Astrocyte (in vitro differentiated cells and primary cell): ENCODE results near the gene CLCN5. TPM values are rescaled to one million over a fixed set of nuclear protein-coding genes. Genes with fewer than 3 reads are reported as not detected.

ENCODE experiments used
- DNase-seq: peaks from one replicate; pipeline ENCODE4 v3.0.0-alpha.2; 2010; ENCODE audit warnings: low read depth
- FAIRE-seq: peaks from 2 replicates; lab custom pipeline; 2011; peaks lifted over from hg19 to GRCh38; lab: Jason Lieb, UNC
- H2AFZ ChIP-seq: 2 replicates; pipeline ENCODE4 v1.6.0; 2012; ENCODE audit warnings: low read depth, low read length, inconsistent platforms
- H3K27ac ChIP-seq: 2 replicates; pipeline ENCODE4 v1.5.1; 2011; ENCODE audit warnings: low read depth, low read length, inconsistent platforms
- H3K27me3 ChIP-seq: 2 replicates; pipeline ENCODE4 v1.6.0; 2011; ENCODE audit warnings: low read length, inconsistent platforms; ENCODE audit not compliant: insufficient read depth
- H3K36me3 ChIP-seq: 2 replicates; pipeline ENCODE4 v1.5.1; 2011; ENCODE audit warnings: low read length, inconsistent platforms; ENCODE audit not compliant: insufficient read depth
- H3K4me1 ChIP-seq: 2 replicates; pipeline ENCODE4 v1.5.1; 2011; ENCODE audit warnings: low read length, inconsistent platforms; ENCODE audit not compliant: insufficient read depth
- H3K4me2 ChIP-seq: 2 replicates; pipeline ENCODE4 v1.6.0; 2012; ENCODE audit warnings: low read length, inconsistent platforms
- H3K4me3 ChIP-seq: 2 replicates; pipeline ENCODE4 v1.5.1; 2011; ENCODE audit warnings: low read depth, mild to moderate bottlenecking, low read length, inconsistent platforms; ENCODE audit not compliant: insufficient read depth
- H3K79me2 ChIP-seq: 2 replicates; pipeline ENCODE4 v1.6.0; 2012; ENCODE audit warnings: mild to moderate bottlenecking, low read length, inconsistent platforms; ENCODE audit not compliant: insufficient read depth
- H3K9ac ChIP-seq: 2 replicates; pipeline ENCODE4 v1.6.0; 2012; ENCODE audit warnings: mild to moderate bottlenecking, low read length, inconsistent platforms
- H3K9me3 ChIP-seq: 2 replicates; pipeline ENCODE4 v1.5.1; 2012; ENCODE audit warnings: low read depth, mild to moderate bottlenecking, low read length, inconsistent platforms; ENCODE audit not compliant: insufficient read depth
- H4K20me1 ChIP-seq: 2 replicates; pipeline ENCODE4 v1.6.0; 2012; ENCODE audit warnings: low read length, inconsistent platforms; ENCODE audit not compliant: insufficient read depth
- H3K27ac Mint-ChIP-seq: one replicate; pipeline ENCODE4 v1.8.0; 2021; ENCODE audit warnings: mild to moderate bottlenecking, mixed read lengths; ENCODE audit not compliant: unreplicated experiment
- H3K27me3 Mint-ChIP-seq: one replicate; pipeline ENCODE4 v1.8.0; 2021; ENCODE audit warnings: low read depth, mixed read lengths; ENCODE audit not compliant: unreplicated experiment
- H3K36me3 Mint-ChIP-seq: one replicate; pipeline ENCODE4 v1.8.0; 2021; ENCODE audit warnings: low read depth, mixed read lengths; ENCODE audit not compliant: unreplicated experiment
- H3K4me1 Mint-ChIP-seq: one replicate; pipeline ENCODE4 v1.8.0; 2021; ENCODE audit warnings: low read depth, mixed read lengths; ENCODE audit not compliant: unreplicated experiment
- H3K4me3 Mint-ChIP-seq: one replicate; pipeline ENCODE4 v1.8.0; 2021; ENCODE audit warnings: mild to moderate bottlenecking, moderate library complexity, mixed read lengths; ENCODE audit not compliant: unreplicated experiment
- H3K9me3 Mint-ChIP-seq: one replicate; pipeline ENCODE4 v1.8.0; 2021; ENCODE audit warnings: mild to moderate bottlenecking, mixed read lengths; ENCODE audit not compliant: unreplicated experiment
- EZH2 ChIP-seq: IDR thresholded peaks from 2 replicates; pipeline ENCODE4 v1.6.1; 2012; ENCODE audit warnings: mild to moderate bottlenecking, low read length, inconsistent platforms; ENCODE audit not compliant: insufficient read depth
- total RNA-seq: library from RNA; stranded (reverse); gene quantifications from 2 replicates; pipeline ENCODE4 v1.2.1, GENCODE V29; 2021
- TF ChIP-seq, protein P1 (sequence below): IDR thresholded peaks from 2 replicates; pipeline ENCODE4 v1.5.1; 2011; ENCODE audit warnings: low read depth, mild to moderate bottlenecking, inconsistent platforms, low read length, moderate library complexity; ENCODE audit not compliant: insufficient read depth

CLCN5 gene
- total RNA-seq, 1 donor from 2014 or later: 16.7 TPM

DNA sequence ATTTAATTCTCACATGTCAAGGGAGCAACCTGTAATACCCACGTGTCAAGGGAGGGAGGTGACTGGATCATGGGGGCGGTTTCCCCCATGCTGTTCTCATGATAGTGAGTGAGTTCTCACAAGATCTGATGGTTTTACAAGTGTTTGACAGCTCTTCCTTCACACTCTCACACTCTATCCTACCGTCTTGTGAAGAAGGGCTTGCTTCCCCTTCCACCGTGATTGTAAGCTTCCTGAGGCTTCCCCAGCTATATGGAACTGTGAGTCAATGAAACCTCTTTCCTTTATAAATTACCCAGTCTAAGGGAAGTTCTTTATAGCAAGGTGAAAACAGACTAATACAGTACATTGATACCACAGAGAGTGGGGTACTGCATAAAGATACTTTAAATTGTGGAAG lies 25.4 kb upstream of the CLCN5 start:
- no peak overlapping the region for H3K9ac ChIP-seq
- FAIRE-seq (no peak), DNase-seq (no peak)
- H3K9me3 Mint-ChIP-seq: peaks cover 5% of the 10 kb centered on the region
- H3K27me3 Mint-ChIP-seq: no peaks in the 10 kb centered on the region
- H3K27me3 ChIP-seq: no peaks in the 10 kb centered on the region
- no peak overlapping the region for H2AFZ ChIP-seq
- no peaks in the 10 kb centered on the region for H3K36me3 ChIP-seq
- H3K4me2 ChIP-seq: no peak overlapping the region
- H3K4me1 Mint-ChIP-seq: no peaks in the 10 kb centered on the region
- no peak overlapping the region for H3K27ac Mint-ChIP-seq
- no peak overlapping the region for H3K27ac ChIP-seq
- H3K9me3 ChIP-seq: no peaks in the 10 kb centered on the region
- no peaks in the 10 kb centered on the region for H4K20me1 ChIP-seq
- H3K36me3 Mint-ChIP-seq: no peaks in the 10 kb centered on the region
- TF ChIP-seq, protein P1, sequence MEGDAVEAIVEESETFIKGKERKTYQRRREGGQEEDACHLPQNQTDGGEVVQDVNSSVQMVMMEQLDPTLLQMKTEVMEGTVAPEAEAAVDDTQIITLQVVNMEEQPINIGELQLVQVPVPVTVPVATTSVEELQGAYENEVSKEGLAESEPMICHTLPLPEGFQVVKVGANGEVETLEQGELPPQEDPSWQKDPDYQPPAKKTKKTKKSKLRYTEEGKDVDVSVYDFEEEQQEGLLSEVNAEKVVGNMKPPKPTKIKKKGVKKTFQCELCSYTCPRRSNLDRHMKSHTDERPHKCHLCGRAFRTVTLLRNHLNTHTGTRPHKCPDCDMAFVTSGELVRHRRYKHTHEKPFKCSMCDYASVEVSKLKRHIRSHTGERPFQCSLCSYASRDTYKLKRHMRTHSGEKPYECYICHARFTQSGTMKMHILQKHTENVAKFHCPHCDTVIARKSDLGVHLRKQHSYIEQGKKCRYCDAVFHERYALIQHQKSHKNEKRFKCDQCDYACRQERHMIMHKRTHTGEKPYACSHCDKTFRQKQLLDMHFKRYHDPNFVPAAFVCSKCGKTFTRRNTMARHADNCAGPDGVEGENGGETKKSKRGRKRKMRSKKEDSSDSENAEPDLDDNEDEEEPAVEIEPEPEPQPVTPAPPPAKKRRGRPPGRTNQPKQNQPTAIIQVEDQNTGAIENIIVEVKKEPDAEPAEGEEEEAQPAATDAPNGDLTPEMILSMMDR: no peak
- TF ChIP-seq EZH2: no peak
- H3K4me3 Mint-ChIP-seq: no peak overlapping the region
- no peaks in the 10 kb centered on the region for H3K4me1 ChIP-seq
- H3K4me3 ChIP-seq: no peak overlapping the region
- no peaks in the 10 kb centered on the region for H3K79me2 ChIP-seq

GRCh38 chrX:49901048-49901447 lies 21.3 kb upstream of the CLCN5 start:
- no peak overlapping the region for H2AFZ ChIP-seq
- H4K20me1 ChIP-seq: no peaks in the 10 kb centered on the region
- Mint-ChIP-seq H3K4me1 (no peaks in the 10 kb centered on the region), H3K9me3 (peaks cover 7% of the 10 kb centered on the region), H3K4me3 (no peak overlapping the region), H3K36me3 (no peaks in the 10 kb centered on the region), H3K27me3 (no peaks in the 10 kb centered on the region), H3K27ac (no peak overlapping the region)
- H3K9me3 ChIP-seq: no peaks in the 10 kb centered on the region
- H3K36me3 ChIP-seq: no peaks in the 10 kb centered on the region
- FAIRE-seq (no peak), DNase-seq (no peak)
- H3K4me2 ChIP-seq: no peak overlapping the region
- no peak overlapping the region for H3K27ac ChIP-seq
- H3K4me1 ChIP-seq: no peaks in the 10 kb centered on the region
- no peaks in the 10 kb centered on the region for H3K79me2 ChIP-seq
- H3K4me3 ChIP-seq: no peak overlapping the region
- no peak overlapping the region for H3K9ac ChIP-seq
- TF ChIP-seq, protein P1: no peak
- TF ChIP-seq EZH2: no peak
- H3K27me3 ChIP-seq: no peaks in the 10 kb centered on the region

GRCh38 chrX:49910344-49910743 lies 12.1 kb upstream of the CLCN5 start:
- Mint-ChIP-seq H3K36me3 (no peaks in the 10 kb centered on the region), H3K4me3 (no peak overlapping the region), H3K27me3 (peaks cover 3% of the 10 kb centered on the region), H3K9me3 (no peaks in the 10 kb centered on the region), H3K27ac (no peak overlapping the region), H3K4me1 (no peaks in the 10 kb centered on the region)
- FAIRE-seq (no peak), DNase-seq (no peak)
- H2AFZ ChIP-seq: no peak overlapping the region
- no peaks in the 10 kb centered on the region for H4K20me1 ChIP-seq
- H3K27me3 ChIP-seq: no peaks in the 10 kb centered on the region
- H3K4me2 ChIP-seq: no peak overlapping the region
- H3K9me3 ChIP-seq: no peaks in the 10 kb centered on the region
- no peaks in the 10 kb centered on the region for H3K4me1 ChIP-seq
- no peak overlapping the region for H3K27ac ChIP-seq
- TF ChIP-seq EZH2: no peak
- TF ChIP-seq, protein P1: no peak
- no peaks in the 10 kb centered on the region for H3K36me3 ChIP-seq
- H3K4me3 ChIP-seq: no peak overlapping the region
- no peak overlapping the region for H3K9ac ChIP-seq
- no peaks in the 10 kb centered on the region for H3K79me2 ChIP-seq
